Mesodermal cell (in vitro differentiated cells): ENCODE measurements around the gene TMEM129.
A peak's percentile ranks its signal among the peaks of the same experiment; 100 is the strongest.

Experiments used
- H3K27ac ChIP-seq: 2 replicates; pipeline ENCODE4 v1.7.0; 2013; ENCODE audit warnings: mild to moderate bottlenecking, low read depth, low read length, moderate library complexity; ENCODE audit not compliant: severe bottlenecking
- H3K36me3 ChIP-seq: 2 replicates; pipeline ENCODE4 v1.7.1; 2013; ENCODE audit warnings: mild to moderate bottlenecking, low read length, moderate library complexity; ENCODE audit not compliant: control insufficient read depth, insufficient read depth
- H3K4me1 ChIP-seq: one replicate; pipeline ENCODE4 v1.7.1; 2013; ENCODE audit warnings: mild to moderate bottlenecking, low read length; ENCODE audit not compliant: insufficient read depth, control insufficient read depth, poor library complexity, severe bottlenecking
- H3K4me3 ChIP-seq: 2 replicates; pipeline ENCODE4 v1.7.0; 2013; ENCODE audit warnings: low read length, control low read depth, mild to moderate bottlenecking; ENCODE audit not compliant: insufficient read depth, poor library complexity, severe bottlenecking; ENCODE audit errors: extremely low read depth
- H3K9me3 ChIP-seq: 2 replicates; pipeline ENCODE4 v1.7.1; 2013; ENCODE audit warnings: mild to moderate bottlenecking, low read length, moderate library complexity; ENCODE audit not compliant: control insufficient read depth
- WGBS, 2 experiments: methylation state at CpG; one replicate each; pipeline ENCODE4 v1.1.5; 2013; ENCODE audit warnings: missing lambda C conversion rate in 2 of 2; ENCODE audit not compliant: insufficient coverage in 2 of 2; 5-methylcytosine and 5-hydroxymethylcytosine counted together

Gene TMEM129

DNA sequence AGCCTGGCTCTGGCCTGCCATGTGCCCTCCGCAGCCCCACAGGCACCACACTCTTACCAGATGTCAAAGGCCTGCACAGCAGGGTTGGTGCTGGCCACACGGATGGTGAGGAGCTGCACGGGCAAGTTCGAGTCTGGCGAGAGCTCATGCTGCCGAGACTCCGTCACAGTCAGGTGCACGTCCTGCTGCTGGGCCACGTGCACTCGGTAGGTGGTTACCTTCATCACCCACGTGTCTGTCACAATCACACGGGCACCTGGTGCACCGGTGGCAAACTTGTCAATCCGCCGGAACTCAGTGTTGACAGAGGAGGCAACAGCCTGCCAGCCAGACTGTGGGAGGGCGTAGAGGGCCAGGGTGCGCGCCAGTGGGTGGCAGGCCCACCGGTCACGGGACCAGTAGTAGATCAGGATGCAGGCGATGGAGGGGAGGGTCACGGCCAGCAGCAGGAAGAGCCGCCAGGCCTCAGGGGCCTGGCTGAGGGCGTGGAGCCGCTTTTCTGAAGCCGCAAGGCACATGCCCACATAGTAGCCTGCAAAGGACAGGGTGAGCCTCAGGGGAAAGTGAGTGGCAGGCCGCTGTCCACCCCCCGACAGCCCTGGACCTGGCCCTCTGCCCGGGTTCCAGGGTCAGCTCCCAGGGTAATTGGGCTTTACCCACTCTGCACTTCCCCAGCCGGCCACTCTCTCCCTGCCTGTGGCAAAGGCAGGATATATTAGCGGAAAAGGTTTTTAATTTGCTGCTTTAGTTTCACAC, 2.9 kb downstream of the TMEM129 start:
- Histone ChIP-seq H3K9me3 (no peaks in the 10 kb centered on the region), H3K4me1 (peaks cover 20% of the 10 kb centered on the region), H3K36me3 (peaks cover 40% of the 10 kb centered on the region), H3K4me3 (no peak overlapping the region), H3K27ac (no peak overlapping the region)
- WGBS, 2 experiments = 94 to 95% methylated on average over 29 to 30 of the region's 31 CpGs

DNA sequence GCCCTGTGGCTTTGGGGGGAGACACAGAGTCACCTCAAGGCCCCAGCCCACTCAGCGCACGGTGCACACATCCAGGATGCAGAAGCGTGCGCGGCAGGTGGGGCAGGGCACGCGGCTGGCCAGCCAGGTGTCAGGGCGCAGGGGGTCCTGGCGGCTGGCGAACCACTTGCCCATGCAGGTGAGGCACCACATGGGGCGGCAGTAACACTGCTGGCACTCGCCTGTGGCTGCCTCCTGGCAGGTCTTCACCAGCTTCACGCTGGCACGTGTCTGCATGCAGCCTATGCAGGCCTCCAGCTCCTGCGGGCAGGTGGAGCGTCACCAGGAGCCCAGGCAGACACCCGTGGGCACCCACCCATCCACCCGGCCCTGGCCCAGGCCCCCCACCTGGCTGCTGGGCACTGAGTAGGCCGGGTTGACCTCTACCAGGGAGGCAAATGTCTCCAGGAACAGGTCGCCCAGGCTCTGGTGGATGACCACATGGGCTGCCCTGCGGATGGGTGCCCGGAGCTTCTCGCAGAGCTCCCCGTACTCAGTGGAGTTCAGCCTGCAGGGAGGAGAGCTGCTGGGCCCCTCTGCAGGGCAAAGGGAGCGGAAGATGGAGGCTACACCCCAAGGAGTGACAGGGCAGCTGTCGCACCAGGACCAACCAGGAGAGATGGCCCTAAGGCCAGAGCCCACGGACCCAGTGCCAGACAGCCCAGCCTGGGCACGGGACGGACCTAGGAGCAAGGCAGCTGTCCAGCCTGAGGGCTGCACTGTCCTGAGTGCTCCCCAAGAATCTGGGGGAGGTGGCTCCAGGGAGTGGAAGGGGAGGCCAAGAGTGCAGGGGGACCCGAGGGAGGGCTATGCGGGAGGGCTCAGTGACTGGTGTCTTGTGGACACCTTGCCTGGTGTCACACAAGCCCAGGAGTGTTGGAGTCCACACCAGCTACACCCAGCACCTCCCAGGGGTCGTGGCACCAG, 3.7 kb downstream of the TMEM129 start:
- Histone ChIP-seq H3K9me3 (no peaks in the 10 kb centered on the region), H3K4me1 (peaks cover 12% of the 10 kb centered on the region), H3K36me3 (peaks cover 35% of the 10 kb centered on the region), H3K27ac (no peak overlapping the region), H3K4me3 (no peak overlapping the region)
- 97 to 98% methylated on average over 31 to 32 of the region's 32 CpGs for whole genome bisulfite sequencing, 2 experiments

DNA sequence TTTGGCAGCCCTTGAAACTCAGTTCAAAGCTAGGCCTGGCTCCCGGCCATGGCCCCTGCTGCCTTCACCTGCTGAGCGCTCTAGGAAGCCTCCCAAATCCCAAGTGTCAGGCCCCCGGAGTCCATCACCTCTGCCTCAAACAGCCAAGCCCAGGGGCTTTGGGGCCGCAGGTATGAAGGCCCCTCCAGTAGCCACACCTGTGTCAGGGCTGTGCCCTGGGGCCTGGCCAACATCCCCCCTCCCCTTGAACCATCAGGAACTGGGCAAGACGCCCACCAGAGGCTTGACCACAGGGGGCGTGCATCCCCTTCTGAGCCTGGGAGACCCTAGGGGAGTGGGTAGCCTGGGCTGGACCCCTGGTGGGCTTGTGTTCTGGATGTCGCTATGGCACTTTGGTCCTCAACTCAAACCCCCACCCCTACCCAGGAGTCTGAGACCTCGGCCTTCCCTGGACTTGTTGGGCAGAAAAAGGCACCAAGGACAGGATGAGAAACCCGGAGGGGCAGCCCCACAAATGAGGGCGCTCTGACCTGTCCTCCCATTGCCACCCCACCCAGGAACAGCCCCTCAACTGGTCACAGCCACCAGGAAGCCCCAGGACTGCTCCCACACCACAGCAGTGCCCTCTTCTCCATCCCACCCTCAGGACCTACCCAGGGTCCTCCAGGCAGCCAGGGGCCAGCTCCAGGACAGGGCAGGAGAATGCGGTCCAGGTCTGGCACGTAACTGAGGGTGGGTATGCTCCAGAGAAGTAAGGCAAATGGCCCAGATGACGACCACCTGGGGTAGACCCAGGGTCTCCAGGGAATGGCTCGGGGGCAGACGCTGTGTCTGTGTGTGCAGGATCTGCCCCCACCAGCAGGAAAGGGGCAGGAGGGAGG, 4.8 kb downstream of the TMEM129 start:
- 94 to 99% methylated on average over 7 to 11 of the region's 15 CpGs for WGBS, 2 experiments

DNA sequence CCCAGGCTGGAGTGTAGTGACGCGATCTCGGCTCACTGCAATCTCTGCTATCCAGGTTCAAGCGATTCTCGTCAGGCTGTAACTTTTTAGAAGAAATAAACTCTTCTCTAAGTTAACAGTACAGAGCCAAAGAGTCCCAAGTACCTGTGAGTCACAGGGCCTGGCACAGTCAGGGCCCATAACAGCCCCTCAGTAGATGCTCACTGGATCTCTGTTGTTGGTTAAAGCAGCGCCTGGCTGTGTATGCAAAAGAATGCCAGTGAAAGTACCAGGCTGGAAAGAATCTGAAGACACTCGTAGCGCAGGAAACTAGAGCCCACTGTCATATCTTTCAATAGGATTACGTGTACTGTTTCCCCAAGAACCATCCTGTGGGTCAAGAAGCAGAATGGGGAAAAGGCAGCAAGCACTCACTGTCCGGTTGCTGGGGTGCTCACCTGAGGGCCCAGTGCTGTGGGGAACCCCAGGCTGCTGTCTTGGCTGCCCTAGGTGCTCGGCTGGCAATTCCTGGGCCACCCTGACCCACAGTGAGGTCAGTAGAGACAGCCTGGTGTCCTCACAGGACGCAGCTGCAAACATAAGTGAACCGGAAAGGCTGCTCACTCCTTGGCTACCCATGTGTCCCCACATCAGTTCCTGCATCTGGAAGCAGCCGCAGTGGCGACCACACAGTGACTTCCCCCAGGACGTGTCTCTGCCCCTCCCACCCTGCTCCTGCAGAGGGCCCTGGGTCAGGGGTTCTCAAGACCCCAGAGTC, 5.9 kb downstream of the TMEM129 start:
- Histone ChIP-seq H3K36me3 (peaks cover 44% of the 10 kb centered on the region), H3K27ac (no peak overlapping the region), H3K4me3 (no peak overlapping the region), H3K9me3 (no peaks in the 10 kb centered on the region), H3K4me1 (peaks cover 11% of the 10 kb centered on the region)
- 88 to 92% methylated on average over 12 to 14 of the region's 16 CpGs for WGBS, 2 experiments

More for the DNA sequence above, 4.8 kb downstream of the TMEM129 start:
- Histone ChIP-seq H3K4me1 (peaks cover 10% of the 10 kb centered on the region), H3K4me3 (no peak overlapping the region), H3K9me3 (no peaks in the 10 kb centered on the region), H3K27ac (no peak overlapping the region), H3K36me3 (peaks cover 35% of the 10 kb centered on the region)

DNA sequence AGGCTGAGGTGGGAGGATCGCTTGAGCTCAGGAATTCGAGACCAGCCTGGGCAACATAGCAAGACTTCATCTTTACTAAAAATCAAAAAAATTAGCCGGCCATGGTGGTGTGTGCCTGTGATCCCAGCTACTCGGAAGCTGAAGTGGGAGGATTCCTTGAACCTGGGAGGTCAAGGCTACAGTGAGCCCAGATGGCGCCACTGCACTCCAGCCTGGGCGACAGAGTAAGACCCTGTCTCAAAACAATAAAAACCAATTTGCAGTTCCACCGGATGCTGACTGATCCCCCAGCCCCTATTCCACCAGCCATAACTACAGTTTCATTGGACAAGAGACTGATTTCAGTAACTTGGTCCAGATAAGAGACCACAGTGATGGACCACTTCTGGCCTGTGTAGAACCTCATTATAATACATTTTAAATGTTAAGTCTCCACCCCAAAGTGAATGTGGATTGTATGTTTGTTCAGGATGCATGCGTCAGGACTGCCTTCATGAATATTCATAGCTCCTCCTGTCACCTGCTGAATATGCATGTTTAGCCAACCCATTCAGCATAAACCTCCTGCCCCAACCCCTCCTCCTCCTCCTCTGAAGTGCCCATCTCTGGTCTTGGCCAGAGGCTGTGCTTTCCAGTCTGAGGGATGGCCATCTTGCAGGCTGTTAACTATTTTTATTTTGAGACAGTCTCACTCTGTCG, 6.7 kb downstream of the TMEM129 start:
- Histone ChIP-seq H3K4me3 (no peak overlapping the region), H3K36me3 (peaks cover 51% of the 10 kb centered on the region), H3K9me3 (no peaks in the 10 kb centered on the region), H3K27ac (no peak overlapping the region), H3K4me1 (peaks cover 11% of the 10 kb centered on the region)
- WGBS, 2 experiments = 87 to 92% methylated on average over 6 of the region's 9 CpGs

DNA sequence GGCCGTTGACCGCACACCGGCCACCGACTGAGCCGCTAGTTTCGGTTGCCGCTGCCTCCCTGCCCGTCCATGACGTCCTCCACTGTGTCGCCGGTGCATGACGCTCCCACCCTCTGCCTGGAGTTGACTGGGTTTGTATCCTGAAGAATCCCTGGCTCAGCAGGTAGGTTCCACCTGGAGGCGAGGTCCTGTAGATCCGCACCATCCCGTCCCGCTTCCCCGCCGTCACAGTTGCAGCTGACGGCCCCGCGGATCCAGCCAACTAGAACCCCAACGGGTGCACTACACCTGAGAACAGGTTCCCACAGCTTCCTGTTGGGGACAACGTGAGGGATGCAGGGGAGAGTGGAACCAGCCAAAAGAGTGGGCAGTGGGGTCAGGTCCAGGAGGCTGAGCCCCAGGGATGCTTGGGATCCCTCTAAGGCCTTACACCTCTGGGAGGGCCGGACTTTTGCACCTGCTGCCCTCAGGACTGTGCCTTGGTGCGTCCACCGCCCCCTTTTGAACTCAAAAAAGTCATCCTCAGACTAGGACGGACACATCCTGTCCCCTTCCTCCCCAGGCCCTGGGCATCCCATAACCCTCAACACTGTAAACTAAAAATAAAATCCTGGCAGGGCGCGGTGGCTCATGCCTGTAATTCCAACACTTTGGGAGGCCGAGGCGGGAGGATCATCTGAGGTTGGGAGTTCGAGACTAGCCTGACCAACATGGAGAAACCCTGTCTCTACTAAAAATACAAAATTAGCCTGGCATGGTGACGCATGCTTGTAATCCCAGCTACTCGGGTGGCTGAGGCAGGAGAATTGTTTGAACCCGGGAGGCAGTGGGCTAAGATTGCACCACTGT, 7.9 kb downstream of the TMEM129 start:
- peaks cover 47% of the 10 kb centered on the region for H3K36me3 ChIP-seq
- H3K9me3 ChIP-seq = no peaks in the 10 kb centered on the region
- H3K4me1 ChIP-seq = peaks cover 22% of the 10 kb centered on the region
- H3K4me3 ChIP-seq = peak overlapping the region; percentile 83
- 38 to 43% methylated on average over 33 to 35 of the region's 35 CpGs for WGBS, 2 experiments
- peak overlapping the region; percentile 98 for H3K27ac ChIP-seq

DNA sequence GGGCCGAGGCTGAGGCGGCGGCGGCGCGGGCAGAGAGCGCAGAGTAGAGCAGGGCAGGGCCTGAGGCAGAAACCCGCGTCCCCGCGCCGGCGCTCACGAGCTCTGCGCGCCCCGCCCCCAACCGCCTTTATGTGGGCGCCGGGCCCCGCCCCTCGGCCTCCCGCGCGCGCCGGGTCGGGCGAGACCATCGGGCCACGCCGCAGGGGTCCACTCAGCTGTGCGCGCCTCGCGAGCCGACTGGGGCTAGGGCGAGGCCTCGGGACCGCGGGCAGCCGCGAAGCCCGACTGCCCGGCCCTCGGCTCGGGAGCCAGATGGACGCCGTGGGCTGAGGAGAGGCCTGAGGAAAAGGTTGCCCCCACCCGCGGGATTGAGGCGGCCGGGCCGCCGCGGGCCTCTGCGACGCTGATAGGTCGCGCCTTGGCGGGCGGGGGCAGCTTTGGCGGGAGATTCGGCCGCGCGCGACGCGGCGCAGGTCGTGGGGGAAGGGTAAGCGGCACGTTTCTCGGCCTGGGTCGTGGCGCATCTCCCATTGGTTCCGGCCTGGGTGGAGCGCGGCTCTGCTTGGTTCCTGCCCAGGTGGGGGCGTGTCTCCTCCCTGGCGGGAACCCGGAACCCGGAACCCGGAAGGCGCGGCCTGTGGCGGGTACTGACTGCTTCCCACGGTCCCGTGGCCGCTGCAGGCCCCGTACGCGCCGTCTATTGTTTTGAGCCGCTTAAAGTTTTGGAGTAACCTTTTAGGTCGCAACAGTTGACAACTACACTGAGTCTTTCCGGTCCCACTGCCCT, 8.7 kb downstream of the TMEM129 start, which contains the start of gene SLBP:
SLBP (minus strand) TSS at position 104 of the 787 bp plus-strand sequence. CDS start 131 bp downstream, outside the sequence.
- peak within 1 kb of the TSS; percentile 83 for H3K4me3 ChIP-seq
- H3K36me3 ChIP-seq = peaks cover 43% of the 10 kb centered on the region
- H3K27ac ChIP-seq = peak within 1 kb of the TSS; percentile 98
- peaks cover 24% of the 10 kb centered on the region for H3K4me1 ChIP-seq
- H3K9me3 ChIP-seq = no peaks in the 10 kb centered on the region
- WGBS, 2 experiments = 0% methylated on average over 74 to 95 of the region's 98 CpGs

DNA sequence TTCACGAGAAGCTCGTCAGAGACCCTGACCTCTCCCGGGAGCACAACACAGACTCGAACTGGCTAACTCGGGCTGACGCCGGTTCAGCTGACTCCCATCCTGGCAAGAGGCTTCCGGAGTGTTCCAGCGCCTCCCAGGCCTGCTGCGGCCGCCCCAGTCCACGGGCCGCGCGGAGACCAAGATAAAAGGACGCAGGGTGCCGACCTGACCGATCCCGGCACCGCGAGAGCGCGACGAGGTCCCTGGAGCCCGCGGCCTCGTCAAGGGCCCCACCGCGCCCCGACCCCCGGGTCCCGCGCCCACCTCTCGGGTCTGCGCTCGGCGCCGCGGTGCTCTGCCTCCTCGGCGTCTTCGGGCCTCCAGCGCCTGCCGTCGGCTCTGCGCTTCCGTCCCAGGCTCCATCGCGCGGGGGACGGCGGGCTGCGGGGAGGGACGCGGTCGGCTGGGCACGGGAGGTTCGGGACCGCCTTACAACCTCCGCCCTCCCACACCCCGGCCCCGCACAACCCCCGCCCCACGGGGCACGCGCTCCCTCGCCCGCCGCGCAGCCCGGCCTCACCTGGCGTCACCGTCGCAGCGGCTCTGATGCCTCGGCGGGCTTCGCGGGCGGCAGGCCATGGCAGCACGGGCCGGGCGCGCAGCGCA, 9.4 kb downstream of the TMEM129 start:
- Histone ChIP-seq H3K4me3 (peak overlapping the region; percentile 83), H3K36me3 (peaks cover 42% of the 10 kb centered on the region), H3K9me3 (no peaks in the 10 kb centered on the region), H3K4me1 (peaks cover 24% of the 10 kb centered on the region), H3K27ac (peak overlapping the region; percentile 98)
- WGBS, 2 experiments = 0% methylated on average over 48 to 66 of the region's 85 CpGs
